Measurements from ENCODE around the gene FGD4.
A peak's percentile ranks its signal among the peaks of the same experiment; 100 is the strongest.

The FGD4 gene

DNA sequence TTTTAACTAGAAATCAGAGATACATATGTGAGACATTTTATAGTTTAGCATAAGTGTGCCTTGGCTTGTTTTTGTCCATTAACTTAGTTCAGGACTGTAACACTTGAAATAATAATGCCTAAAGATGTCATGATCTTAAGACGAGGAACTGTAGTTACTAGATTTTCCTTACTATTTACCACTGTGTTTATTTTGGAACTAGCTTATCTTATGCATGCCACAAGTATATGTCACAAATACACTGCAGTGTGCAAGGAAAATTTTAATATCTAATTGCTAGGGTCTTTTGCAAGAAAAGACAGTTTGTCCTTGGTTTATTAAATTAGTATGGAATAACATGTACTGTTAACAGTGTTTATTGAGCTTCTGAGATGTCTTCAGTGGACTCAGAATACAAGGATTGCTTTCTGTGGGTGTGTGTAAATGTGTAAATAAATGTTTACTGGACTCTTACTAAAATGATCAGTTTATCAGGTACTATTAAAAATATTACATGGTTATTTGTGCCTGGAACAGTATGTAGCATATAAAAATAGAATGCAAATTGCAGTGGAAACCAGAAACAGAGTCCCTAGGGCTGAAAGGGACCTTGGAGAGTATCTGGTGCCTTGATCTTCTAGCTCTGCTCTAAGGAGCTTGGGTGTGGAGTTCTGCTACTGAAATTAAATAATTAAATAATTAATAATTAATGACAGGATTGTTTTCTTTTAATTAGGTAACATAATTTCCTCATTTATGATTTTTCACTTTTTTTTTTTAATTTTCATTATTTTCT, 58.1 kb downstream of the FGD4 start:
- no peak for DNase-seq (ENCODE audit: low spot score)

DNA sequence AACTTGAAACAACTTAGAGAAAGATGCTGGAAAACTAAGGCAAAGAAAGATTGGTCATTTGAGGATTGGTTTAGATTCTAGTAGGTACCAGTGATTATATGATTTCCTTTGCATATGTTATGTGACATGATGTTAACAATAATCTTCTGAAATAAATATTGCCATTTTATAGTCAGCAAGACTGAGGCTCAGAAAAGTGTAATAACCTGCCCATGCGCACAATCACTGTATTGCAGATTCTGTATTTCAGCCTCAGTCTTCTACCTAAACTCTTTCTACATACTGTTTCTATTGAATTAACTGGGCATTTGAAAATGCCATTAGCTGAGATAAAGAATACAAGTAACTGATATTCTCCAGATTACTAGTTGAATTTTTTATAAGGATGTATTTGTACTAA, 61.3 kb downstream of the FGD4 start:
- no peak for DNase-seq (ENCODE audit: low spot score)

DNA sequence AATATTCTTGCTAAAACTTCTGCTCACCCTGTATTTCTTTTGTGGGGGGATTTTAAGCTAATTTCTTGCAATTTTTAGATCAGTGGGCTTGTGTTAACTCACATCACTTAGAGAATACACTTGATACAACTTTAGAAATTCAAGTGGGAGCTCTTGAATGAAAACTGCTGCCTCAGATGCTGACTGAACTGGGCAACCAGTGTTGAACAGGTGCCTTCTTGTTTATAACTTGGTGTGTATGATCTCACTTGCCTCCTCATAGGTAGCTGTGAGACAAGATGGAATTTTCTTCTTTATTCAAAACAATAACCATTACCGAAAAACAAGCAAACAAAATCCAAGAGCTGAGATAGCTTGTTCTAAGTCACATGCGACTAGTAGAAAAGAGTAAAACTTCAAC, 63.5 kb downstream of the FGD4 start:
- DNase-seq (ENCODE audit: low spot score) = no peak

DNA sequence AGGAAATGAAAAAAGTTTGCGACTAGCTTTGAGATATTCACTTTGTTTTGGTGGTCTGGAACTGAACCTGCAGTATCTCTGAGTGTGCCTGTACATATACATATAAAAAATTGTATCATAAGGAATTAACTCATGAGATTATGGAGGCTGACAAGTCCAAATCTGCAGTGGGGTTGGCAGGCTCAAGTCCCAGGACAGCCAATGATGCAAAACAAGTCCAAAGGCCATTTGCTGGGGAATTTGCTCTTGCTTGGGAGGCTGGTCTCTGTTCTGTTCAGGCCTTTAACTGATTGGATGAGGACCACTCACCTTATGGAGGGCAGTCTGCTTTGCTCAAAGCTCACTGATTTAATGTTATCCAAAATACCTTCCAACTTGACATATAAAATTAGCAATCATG, 66.8 kb downstream of the FGD4 start:
- no peak for DNase-seq (ENCODE audit: low spot score)

DNA sequence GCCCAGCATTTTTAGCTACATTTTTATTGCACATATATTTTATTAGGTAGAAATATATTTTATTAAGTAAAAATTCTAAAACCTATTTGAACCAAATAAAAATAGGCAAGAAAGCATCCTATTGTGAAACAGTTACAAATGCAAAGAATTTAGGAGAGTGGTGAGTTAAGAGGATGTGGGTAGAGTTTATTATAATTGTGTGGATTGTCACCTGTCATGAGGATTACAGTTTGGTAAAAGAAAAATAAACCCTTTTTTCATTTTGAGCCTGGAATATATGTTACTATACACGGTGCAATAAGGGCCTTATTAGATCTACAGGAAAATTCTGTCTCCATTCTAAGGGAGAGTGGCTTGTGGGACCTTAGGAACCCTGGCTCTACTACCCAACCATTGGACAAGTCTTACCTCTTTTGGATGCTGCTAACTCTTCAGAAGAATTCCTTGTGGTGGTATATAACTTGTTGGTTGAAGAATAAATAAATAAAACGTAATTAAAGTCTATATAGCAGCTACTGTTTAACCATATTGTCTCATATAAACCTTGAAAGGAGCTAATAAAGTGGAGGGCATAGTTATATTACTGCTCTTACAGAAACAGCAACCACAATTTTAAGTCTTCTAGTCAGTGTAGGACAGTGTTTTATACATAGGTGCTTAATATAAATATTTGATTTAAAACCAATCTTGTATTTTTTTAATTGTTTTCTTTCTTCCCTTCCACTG, 67.8 kb downstream of the FGD4 start:
- no peak for DNase-seq (ENCODE audit: low spot score)

DNA sequence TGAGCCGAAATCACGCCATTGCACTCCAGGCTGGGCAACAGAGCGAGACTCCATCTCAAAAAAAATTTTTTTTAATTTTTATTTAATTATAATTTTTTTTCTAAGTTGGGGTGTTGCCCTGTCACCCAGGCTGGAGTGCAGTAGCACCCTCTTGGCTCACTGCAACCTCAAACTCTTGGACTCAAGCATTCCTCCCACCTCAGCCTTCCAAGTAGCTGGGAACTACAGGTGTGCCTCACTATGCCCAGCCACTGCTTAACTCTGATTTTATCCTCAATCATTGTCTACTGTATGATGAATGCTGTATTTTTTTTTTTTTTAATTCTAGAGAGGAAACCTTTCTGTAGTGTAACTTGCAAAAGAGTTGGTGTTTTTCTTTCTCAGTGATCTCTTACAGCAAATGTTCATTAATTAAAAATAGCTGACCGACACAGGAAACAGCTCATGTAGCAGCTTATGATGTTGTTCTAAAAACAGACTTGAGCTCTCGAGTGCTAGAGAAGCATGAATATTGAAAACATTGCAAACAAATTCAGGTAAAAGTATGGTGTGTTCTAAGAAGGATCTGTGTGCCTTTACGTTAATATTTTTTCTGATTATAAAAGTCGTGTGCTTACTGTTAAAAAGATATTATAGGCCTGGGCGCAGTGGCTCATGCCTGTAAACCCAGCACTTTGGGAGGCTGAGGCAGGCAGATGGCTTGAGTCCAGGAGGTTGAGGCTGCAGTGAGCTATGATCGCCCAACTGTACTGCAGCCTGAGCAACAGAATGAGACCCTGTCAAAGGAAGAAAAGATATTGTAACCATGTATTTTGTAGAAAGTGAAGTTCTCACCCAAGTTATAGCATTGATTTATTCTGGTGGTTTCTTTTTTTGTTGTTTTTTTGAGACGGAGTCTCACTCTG, 68.9 kb downstream of the FGD4 start:
- DNase-seq (ENCODE audit: low spot score) = no peak

DNA sequence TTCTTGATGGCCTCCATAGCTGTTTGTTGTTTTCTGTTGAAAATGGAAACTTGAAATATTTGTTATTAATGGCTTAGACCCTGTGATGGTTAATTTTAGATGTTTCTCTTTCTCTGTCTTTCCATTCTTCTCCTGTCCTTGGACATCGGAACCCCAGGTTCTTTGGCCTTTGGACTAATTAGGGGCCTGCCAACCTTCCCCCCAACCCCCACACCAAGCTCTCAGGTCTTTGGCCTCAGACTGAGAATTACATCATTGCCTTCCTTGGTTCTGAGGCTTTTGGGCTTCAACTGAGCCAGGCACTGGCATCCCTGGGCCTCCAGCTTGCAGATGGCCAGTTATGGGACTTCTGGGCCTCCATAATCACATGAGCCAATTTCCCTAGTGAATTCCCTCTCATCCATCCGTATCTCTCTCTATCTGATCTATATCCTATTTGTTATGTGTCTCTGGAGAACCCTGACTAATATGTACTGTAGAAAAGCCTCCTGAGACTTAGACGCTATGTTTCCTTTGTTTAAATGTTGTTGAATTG, 71.6 kb downstream of the FGD4 start:
- DNase-seq (ENCODE audit: low spot score) = no peak

DNA sequence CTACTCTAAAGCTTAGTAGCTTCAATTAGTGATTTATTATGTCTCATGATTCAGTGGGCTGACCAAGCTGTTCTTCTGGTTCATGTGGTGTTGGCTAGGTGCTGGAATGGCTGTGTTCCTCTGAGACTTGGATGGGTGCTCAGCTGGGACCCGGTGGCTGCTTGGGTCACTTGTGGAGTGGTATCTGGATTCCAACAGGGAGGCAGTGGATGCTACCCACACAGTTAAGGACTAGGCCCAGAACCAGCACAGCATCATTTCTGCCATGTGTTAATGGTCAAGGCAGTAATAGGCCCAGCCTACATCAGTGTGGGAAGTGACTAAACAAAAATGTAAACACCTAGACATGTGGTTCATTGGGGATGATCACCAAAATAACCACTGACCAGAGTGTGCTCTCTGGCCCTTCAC, 72.2 kb downstream of the FGD4 start:
- no peak for DNase-seq (ENCODE audit: low spot score)

DNA sequence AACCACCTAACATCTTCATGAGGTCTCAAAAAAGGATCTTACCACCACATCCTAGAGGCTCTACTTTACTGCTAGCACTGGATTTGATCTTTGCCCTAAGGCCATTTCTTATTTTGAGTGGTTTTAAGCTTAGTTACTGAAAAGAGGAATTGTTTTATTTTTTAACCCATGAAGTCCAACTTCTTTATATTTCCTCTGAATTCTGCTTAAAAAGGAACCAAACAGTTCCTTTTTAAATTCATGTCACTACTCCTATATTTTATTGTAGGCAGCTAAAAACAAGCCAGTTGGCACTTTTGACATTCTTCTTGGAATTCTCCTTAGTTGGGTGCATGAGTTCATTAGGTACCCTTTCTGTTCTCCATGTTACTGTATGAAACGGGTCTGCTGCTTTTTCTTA, 76.4 kb downstream of the FGD4 start:
- DNase-seq (ENCODE audit: low spot score) = no peak

DNA sequence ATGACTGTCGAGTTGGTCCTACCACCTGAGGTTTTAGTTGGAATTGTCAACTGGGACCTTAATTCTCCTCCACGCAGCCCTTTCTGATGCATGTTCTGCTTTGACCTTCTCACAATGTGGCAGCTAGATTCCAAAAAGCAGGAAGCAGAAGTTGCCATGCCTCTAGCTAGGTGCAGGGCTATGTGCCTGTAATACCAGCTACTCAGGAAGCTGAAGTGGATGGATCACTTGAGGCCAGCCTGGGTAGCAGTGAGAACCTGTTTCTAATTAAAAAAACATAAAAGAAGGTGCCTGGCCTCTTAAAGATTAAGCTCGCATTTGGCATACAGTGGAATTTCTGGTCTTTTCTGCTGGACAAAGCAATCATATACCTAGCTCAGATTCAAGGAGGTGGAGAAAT, 77.1 kb downstream of the FGD4 start:
- no peak for DNase-seq (ENCODE audit: low spot score)

DNA sequence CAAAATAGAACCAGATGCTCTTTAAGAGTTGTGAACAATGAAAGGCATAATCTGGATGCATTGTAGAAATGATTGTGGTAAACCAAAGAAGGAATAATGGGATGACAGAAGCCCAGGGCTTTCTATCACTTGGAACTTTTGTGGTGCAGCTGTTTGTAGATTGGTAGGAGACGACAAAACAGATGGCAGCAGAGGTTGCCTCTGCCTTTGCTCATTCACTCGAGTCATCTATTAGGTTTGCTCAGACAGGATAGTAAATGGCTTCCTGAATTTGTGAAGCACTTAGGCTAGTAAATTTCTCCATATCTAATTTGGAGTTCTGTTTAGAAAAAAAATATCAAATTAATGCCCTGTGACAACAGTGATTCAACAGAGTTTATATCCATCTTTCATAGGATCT, 78.4 kb downstream of the FGD4 start:
- no peak for DNase-seq (ENCODE audit: low spot score)

DNA sequence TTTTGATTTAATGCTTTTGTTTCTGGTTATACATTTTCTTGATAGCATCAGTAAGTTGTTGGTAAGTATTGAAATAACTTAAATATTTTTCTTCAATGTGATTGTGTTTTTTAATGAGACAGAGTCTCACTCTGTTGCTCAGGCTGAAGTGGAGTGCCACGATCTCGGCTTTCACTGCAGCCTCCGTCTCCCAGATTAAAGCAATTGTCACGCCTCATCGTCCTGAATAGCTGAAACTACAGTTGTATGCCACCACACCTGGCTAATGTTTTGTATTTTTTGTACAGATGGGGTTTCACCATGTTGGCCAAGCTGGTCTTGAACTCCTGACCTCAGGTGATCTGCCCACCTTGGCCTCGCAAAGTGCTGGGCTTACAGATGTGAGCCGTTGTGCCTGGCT, 78.8 kb downstream of the FGD4 start:
- no peak for DNase-seq (ENCODE audit: low spot score)

DNA sequence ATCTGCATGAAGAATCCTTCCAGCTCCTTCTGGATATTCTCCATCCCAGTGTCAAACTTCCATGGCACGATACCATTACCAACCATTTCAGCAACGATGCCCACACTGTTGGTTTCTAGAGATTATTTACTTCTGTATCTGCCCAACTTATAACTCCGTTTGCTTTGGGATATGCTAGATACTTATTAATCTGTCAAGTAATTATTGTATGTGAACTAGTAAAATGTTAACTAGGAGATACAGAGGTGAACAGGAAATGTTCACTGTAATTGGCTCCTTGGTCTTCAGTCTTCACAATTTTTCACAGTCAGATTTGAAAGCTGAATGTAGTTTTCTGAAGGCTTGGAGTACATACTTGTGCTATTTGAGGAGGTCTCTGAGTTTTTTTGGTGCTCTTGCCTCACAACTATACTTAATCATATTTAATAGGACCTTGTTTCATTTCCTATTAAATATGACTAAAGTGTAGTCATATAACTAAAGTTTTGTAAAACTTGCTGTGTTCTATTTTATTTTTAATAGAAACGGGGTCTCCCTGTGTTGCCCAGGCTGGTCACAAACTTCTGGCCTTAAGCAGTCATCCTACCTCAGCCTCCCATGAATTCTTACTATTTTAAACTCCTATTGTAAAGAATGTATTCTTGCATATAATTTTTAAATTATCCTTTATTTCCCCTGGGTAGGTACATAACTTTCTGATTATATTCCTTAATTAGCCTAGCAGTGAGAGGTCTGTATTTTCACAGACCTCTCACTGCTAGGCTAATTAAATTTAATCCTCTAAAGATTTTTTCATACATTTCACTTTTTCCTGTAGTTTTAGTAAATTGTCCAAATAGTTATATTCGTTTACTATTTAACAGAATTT, 79.7 kb downstream of the FGD4 start:
- no peak for DNase-seq (ENCODE audit: low spot score)

DNA sequence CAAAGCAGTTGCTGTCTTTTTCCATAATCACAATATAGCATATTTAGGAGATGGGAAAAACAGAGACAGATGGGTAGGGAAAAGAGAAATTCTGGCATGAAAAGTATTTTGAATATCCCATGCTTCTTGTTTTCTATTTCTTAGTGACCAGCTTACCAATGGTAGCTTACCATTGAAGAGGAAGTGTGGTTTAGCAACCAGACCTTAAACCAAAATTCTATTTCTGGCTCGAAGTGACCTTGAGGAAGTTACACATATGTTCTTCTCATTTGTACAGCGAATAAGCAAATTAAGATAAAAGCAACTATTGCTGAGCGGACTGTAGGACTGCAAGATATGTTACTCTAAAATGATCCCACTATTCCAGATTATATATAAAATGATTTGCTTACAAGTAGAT, 82.9 kb downstream of the FGD4 start:
- DNase-seq (ENCODE audit: low spot score) = no peak

DNA sequence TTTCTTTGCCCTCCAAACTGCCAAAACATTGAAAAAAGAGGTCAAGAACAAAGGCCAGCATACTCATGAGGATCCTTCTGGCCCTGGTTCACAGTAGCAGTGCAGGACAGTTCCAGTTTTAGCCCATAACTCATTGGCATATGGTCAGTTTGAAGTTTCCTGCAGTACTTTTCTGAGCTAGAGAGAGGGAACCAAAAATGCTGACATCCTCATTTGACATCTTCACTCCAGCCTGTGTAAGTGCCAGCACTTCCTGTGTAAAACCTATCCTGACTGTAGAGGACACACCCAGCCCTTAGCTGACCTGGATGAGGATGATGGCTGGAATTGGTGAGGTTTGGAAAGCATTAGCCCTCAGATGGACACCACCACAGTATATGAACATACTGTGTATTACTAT, 84.1 kb downstream of the FGD4 start:
- DNase-seq (ENCODE audit: low spot score) = peak; percentile 75

DNA sequence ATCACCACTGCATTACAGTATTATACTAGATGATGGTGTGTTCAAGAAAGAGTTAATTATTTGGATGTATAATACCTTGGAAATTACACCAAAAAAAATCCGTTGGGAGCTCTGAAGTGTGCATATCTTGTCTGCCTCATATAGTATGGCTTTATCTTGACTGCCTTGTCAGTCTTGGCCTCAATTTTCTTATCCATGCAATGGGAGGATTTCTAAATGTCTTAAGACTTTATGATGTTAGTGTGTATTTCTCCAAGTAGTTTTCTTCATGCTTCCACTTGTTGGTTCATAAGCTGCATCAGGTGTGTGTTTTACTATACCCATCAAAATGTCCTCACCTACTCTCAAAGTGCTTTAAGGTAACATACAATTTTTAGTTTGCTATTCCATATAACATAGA, 84.6 kb downstream of the FGD4 start:
- no peak for DNase-seq (ENCODE audit: low spot score)

DNA sequence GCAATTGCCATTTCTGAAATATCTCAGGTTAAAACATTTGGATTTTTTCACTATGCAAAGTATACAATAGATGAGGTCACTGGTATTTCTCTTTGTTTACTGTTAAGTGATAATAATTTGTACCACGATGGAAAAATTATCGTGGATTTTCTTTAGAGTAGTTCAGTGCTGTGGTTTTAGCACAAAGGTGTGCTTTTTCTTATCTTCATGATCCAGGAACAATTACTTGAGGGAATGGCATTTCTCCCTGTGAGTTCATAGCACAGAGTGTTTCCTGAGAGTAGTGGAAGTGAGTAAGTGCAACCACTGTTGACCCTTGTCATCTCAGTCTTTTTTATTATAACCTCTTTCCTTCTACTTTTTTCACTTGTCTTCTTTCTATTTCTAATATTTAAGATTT, 86.8 kb downstream of the FGD4 start:
- no peak for DNase-seq (ENCODE audit: low spot score)

DNA sequence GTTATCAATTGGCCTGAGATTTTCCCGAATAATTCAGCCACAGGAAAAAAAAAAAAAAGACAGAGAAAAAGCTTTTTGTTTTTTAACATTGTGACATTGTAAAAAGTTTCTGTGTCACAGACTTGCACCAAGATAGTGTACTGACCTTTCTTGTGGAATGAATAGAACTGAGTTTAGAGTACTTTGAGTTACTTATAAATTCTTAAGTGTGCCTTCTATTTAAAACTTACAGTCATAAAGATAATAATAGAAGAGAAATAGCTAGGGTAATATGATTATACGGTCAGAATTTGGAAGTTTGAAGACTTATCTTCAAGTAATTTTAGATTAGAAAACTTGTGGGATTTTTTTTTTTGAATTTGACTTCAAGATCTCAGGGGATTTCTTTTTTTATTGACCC, 88.8 kb downstream of the FGD4 start:
- DNase-seq (ENCODE audit: low spot score) = no peak

DNA sequence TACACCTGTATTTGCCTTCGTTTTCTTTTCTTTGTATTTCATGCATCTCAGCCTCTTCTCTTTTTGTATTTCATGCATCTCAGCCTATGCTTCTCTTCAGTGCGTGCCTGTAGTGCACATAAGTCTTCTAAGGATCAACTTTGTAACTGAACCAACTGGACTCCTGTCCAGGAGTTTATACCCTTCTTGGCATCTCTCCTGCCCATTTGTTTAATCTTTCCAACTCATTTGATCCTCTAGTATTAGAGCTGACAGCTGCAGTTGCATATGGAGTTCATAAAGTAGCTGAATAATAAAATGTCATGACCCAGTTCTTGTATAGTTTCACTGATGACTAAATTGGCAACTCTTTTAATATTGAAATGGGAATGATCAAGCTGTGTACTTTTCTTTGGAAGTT, 89.7 kb downstream of the FGD4 start:
- DNase-seq (ENCODE audit: low spot score) = no peak

DNA sequence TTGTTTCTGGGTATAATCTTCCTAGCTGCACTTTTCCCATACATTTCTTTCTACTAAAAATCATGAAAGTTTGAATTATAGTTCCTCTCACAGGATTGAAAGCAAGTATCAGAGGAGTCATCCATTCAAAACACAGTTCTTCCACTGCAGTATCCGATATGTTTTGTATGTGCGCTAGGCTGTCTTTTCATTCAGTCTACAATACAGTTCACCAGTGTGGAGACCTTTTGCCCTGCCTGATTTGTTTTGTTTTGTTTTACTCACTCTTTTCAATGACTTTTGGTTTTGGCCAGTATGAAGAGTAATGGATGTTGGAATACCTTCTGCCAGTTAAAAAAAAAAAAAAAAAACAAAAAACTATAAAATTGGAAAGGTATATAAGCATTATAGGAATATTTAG, 91.4 kb downstream of the FGD4 start:
- no peak for DNase-seq (ENCODE audit: low spot score)

DNA sequence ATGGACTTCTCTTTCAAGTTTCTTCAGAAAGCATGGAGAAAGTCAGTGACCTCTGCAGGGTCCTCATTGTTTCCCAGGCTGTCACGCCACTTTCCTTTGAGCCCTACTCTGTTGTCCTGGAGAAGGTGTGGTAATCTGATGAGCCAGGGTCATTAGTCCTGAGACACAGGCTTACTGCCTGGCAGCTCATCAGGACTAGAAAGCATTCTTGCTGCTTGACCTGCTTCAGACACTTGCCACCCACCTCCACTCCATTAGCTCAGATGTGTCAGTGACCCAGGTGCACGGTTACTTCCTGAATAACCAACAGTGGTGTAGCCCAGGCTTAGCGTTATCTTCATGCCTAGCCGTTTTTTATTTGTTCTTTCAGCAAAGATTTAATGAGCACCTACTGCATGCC, 93.9 kb downstream of the FGD4 start:
- DNase-seq (ENCODE audit: low spot score) = no peak

DNA sequence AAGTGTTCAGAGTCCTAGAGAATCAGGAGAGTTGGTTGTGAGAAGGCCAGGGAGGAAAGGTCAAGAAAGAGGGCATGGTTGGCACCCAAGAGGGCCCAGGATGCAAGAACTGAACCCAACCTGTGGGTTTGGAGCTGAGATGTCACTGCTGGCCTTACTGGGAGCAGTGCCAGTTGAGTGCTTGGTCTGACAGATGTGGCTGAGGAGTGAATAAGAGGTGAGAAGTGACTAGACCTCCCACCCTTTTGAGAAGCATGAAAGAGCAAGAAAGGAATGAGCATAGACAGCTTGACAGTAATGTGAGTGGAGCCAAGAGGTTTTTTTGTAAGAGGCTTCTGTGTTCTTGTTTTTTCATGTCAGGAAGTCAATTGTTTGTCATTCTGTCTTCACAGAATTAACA, 95.3 kb downstream of the FGD4 start:
- DNase-seq (ENCODE audit: low spot score) = no peak

Data from globus pallidus (tissue), 1 donor.